HG02610 (cell line): Measurements from ENCODE around the gene PLPPR5.

ENCODE experiments used
- ATAC-seq: cut with Tn5 transposase; IDR thresholded peaks from one replicate; pipeline ENCODE4 v1.9.1; 2021; ENCODE audit warnings: mild to moderate bottlenecking, moderate library complexity; ENCODE audit not compliant: unreplicated experiment

The PLPPR5 gene

GRCh38 chr1:98969798-98970490 is 34.7 kb downstream of the PLPPR5 start:
- no peak for ATAC-seq

DNA sequence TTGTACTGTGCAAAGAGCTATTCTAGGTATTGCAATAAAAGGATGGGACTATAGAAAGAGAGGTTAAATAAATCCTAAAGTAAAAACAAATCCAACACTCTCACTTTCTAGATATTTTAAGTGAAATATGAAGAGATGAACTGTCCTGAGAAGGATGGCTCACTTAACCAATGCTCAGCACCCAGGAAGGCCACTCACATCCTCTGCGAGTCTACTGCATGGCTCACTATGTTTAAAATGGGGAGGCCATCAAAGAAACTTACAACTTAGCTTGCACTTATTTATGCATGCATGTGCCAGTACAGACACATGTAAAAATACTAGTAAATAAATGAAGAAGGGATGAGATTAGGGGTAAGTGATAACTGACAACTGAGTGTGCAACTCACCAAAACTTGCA is 37.5 kb downstream of the PLPPR5 start:
- ATAC-seq, result no peak

GRCh38 chr1:98965394-98965793 is 39.3 kb downstream of the PLPPR5 start:
- ATAC-seq, result no peak

GRCh38 chr1:98964198-98964597 is 40.5 kb downstream of the PLPPR5 start:
- ATAC-seq, result no peak

DNA sequence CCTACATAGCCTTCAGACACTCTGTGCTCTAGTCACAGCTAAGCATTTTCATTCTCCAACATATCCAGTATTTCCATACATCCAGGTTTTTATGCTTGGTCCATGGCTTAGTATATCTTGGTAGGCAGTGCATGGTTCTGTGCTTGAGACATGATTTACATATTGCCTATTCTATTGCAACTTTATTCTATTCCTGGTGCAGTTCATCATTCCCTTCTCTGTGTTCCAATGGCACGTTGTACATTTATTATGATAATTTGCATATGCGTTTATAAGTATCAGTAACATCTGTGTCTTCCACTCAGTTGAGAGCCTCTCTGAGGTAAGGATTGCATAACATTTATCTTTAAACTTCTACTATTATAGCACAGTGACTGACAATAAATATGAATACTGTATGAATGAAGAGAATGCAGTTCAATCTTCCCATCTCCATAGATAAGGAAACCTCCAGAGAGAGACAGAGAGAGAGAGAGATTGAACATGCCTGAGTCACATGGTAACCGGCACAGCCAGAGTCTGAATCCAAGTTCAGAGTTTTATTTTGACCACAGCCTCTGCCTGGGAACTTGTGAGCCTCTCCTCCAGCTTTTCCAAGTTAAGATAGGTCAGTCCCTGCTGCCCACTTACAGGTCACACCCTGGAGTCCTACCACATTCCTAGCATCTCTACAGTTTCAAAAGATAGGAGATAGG is 41.5 kb downstream of the PLPPR5 start:
- ATAC-seq, result no peak

GRCh38 chr1:98962156-98962555 is 42.5 kb downstream of the PLPPR5 start:
- ATAC-seq, result no peak

DNA sequence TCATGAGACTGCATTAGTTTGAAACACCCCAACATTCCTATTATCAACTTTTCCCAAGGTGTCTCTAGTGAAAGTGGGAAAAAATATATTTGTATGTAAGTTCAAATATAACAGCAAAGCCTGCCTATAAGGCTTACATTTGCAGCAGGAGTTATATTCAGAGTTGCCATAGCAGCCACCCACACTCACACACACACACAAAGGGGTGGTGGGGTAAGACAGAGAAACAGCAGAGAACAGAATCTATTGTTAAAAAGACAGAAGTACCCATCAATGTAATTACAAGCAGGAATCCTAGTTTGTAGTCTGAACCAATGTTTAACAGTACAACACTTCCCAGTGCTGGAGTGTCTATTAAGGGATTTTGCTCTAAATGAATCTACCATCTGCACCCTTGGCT is 55.0 kb downstream of the PLPPR5 start:
- ATAC-seq, result no peak

DNA sequence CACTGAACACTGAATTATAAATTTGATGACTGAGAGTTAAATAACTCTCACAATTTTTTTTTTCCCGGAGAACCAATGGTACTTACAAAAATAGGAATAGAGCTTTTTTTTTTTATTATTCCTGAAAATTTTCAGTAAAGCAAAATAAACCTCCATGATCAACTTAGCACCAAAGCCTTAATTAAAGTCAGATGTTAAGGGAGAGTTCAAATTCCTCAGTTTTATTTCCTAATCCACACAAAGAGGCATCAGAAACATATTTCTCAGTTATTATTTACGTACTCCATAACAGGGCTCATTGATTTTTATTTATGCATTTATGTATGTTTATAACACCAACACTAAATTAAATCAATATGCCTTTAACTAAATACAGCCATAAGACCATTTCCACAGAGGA is 55.5 kb downstream of the PLPPR5 start:
- ATAC-seq, result no peak

DNA sequence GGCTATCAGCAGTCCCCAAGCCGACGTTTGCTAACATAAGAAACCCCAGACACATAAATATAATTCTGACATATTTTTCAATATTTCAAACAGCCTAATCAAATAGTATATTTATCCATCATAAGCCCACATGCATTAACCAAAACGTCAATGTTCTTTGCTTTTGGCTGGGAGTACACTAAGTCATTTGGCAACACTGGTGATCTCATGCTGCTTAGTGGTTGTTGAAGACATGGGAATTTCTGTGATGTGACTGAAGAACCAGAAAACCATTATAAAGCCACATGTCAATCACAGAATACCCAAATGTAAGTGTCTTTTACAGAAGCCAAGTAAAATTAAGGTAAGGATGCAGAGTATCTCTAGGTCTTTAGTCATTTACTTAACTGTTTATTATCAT is 57.6 kb downstream of the PLPPR5 start:
- no peak for ATAC-seq

DNA sequence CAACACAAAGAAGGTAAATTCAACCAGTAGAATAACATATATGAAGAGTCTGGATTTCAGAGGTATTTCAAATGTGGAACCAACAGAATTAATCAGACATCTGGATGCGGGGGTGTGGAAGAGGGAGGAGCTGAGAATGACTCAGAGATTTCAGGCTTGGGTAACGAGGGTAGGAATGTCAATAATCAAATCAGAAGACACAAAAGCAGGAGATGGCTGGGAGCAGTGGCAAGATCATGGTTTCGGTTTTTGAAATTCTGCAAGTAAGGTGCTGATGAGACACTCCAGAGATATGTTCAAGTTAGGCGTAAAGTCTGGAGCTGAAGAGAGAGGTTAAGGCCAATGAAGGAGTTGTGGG is 64.0 kb downstream of the PLPPR5 start:
- ATAC-seq, result no peak

DNA sequence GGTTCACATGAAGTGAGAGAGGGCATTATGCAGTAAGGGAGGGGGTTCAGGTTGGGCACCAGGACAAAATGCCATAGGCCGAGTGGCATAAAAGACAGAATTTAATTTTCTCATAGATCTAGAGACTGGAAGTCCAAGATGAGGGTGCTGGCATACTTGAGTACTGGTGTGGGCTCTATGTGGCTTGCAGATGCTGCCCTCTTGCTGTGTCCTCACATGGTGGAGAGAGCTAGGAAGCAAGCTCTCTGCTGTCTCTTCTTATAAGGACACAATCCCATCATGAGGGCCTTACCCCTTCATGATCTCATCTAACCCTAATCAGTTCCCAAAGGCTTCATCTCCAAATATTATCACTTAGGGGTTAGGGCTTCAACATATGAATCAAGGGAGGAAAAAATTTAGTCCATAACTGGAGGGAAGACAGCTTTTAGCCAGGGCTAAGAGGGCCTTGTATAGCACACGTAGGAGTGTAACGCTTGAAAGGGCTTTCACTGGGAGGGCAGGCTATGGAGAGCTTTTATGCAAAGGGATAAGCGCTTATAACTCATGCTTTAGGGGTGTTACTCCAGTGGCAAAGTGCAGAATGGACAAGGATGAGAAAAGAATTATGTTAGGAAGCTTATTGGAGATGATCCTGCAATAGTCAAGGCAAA is 64.5 kb downstream of the PLPPR5 start:
- ATAC-seq, result no peak

GRCh38 chr1:98939471-98939870 is 65.2 kb downstream of the PLPPR5 start:
- no peak for ATAC-seq

DNA sequence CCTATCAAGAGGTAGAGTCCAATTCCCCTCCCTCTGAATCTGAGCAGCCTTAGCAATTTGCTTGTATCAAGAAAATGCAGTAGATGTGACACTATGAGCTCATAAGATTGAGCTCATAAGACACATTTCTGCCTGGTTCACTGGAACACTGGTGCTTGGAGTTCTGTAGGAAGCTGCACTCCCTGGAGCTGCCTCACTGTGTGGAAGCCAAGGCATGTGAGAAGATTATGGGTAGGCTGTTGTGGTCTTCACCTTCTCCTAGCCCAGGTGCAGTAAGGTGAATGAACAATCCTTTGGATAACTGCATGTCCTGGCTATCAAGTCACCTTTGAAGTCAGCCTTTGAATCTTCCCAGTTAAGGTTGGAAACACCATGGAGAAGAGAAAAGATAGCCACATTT is 67.3 kb downstream of the PLPPR5 start:
- no peak for ATAC-seq

GRCh38 chr1:98932184-98932583 is 72.5 kb downstream of the PLPPR5 start:
- no peak for ATAC-seq

- ATAC-seq, result no peak
These were observed 73.4 kb downstream of the PLPPR5 start for GRCh38 chr1:98931128-98931835.

DNA sequence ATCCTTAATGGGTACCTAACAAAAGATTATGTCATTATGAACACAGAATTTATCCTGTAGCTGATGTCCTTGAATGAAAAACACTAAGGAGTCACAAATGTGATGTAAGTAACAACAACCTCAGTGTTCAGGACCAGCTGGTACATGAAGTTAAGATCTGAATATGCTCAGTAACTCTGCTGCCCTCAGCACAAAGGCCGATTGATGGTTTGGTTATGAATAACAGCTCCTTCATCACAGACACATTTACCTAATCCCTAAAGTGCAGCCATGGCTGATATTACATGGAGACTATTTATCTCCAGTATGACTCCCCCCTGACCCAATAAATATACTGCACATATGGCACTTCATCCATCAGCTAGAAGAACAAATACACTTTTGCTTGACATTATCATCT is 75.2 kb downstream of the PLPPR5 start:
- ATAC-seq, result no peak

DNA sequence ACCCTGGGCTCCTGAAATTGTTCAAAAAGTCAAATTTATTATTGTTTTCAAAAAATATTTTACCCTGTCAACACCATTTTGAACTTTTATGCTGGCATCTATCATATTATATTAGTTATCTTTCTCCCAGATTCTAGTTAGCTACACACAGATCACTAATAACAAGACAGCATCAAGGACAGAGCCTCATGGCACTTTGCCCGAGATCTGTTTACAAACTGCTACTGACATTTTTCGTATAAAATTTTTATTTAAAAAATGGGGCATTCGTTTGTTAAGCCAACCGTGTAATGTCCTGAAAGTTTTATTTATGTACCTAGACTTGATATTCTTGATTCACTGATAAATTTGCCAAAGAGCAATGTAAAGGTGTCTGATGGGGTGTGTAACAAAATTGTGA is 78.1 kb downstream of the PLPPR5 start:
- no peak for ATAC-seq

DNA sequence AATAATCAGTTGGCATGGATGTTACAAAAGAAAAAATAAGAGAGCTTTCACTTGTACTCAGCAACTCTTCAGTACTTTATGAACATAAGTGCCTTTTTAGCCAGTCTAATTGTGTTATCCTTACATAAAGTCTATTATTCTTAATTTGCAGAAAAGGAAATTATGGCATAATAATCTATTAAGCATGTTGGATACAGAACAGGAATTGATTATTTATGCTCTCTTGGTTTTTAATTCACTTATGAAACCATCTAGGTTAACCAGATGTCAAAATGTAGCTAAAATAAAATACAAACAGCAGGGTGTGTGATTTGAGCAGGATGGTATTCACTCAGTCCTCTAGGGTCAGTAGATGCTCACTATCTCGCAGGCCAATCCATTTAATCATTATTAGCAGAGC is 79.7 kb downstream of the PLPPR5 start:
- ATAC-seq, result no peak

DNA sequence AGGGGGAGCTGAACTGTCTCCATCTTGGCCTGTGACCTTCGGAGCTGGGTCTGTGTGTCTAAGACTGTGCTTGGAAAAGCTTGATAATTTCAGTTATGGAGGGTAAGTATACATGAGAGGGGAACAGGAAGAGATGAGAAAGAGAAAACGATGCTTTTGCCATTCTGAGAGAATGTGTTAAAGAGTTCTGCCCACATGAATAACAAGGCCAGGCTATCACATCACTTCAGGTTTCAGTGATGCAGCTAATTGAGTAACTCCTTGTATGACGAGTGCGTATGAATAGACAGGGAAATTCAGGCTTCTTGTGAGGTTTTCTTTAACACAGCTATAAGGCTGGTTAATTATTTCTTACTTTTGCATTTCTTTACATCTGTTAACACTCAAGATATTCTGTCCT is 81.0 kb downstream of the PLPPR5 start:
- ATAC-seq, result no peak

DNA sequence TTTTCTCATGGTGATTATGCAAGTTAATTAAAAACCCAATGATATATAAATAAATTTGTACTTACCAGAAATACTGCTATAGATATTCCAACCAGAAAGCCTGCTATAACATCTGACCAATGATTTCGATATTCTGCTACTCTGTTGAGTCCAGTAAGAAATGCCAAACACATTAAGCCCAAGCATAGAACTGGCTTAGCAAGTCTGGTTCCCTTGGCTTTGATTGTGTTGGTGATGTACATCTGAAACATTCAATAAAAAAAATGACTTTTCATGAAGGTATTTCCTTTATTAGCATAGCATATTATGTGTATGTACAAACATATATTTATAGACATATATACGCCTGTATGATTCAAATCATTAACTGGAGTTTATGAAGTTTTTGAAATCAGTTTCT is 82.8 kb downstream of the PLPPR5 start:
- no peak for ATAC-seq

DNA sequence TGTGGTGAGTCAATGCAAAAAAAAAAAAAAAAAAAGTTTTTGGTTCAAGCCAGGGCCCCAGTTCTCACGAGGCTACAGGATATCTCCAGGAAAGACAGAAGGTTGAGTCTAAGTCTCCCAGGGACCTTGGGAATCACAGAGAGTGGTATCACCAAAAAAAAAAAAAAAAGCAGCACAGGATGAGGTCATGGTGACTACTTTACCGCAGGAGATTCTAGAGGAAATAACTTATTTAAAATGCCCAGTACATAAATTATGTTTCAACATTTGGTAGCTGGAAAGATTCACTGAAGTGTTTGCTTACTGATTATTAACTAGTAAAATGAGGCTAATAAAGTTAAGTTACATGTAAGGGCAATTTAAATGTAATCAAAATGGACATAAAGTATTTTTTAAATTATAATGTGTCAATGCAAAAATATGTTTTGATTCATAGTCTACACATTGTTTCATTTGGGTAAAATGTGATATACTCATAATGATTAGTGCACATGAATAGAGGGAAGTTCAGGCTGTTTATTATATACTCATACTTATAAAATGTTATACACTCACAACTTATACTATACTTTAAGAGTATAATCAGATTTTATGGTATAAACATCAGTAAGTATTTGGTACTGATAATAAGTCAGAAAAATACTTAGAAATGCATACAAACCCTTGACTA is 84.1 kb downstream of the PLPPR5 start:
- no peak for ATAC-seq
